OCI-LY1 (cell line): ENCODE measurements around the gene MTMR3.

Source experiments
- H2AFZ ChIP-seq: fragments of 200-600 bp; sonication (generic), shearing (Covaris generic); 2 replicates; pipeline ENCODE4 v1.6.0; 2014; ENCODE audit warnings: antibody characterized with exemption, mild to moderate bottlenecking, low read length
- H3F3A ChIP-seq: fragments of 200-600 bp; sonication (generic), shearing (Covaris generic); 2 replicates; pipeline ENCODE4 v1.6.0; 2014; ENCODE audit warnings: mild to moderate bottlenecking, antibody characterized with exemption, low read length, moderate library complexity; ENCODE audit not compliant: insufficient read depth
- H3K27ac ChIP-seq: fragments of 200-600 bp; sonication (generic); 2 replicates; pipeline ENCODE4 v1.5.1; 2014; ENCODE audit warnings: low read length, mixed run types, mild to moderate bottlenecking, low read depth; ENCODE audit not compliant: poor library complexity, severe bottlenecking
- H3K27me3 ChIP-seq: fragments of 200-600 bp; sonication (generic); 2 replicates; pipeline ENCODE4 v1.6.0; 2014; ENCODE audit warnings: antibody characterized with exemption, mild to moderate bottlenecking, low read length, moderate library complexity; ENCODE audit not compliant: insufficient read depth
- H3K36me3 ChIP-seq: fragments of 200-600 bp; sonication (generic); 2 replicates; pipeline ENCODE4 v1.6.1; 2014; ENCODE audit warnings: mild to moderate bottlenecking, antibody characterized with exemption, low read length, moderate library complexity, mixed read lengths; ENCODE audit not compliant: insufficient read depth
- H3K4me1 ChIP-seq: fragments of 200-600 bp; sonication (generic); 2 replicates; pipeline ENCODE4 v1.5.1; 2014; ENCODE audit warnings: mild to moderate bottlenecking, low read length, moderate library complexity; ENCODE audit not compliant: insufficient read depth, severe bottlenecking
- H3K4me2 ChIP-seq: fragments of 200-600 bp; sonication (generic), shearing (Covaris generic); 2 replicates; pipeline ENCODE4 v1.6.1; 2014; ENCODE audit warnings: low read length
- H3K4me3 ChIP-seq: fragments of 200-600 bp; sonication (generic); 2 replicates; pipeline ENCODE4 v1.5.1; 2014; ENCODE audit warnings: low read length, low read depth, mild to moderate bottlenecking, mixed read lengths; ENCODE audit not compliant: poor library complexity, severe bottlenecking
- H3K79me2 ChIP-seq: fragments of 200-600 bp; shearing (Covaris generic); 2 replicates; pipeline ENCODE4 v1.6.1; 2016; ENCODE audit warnings: mixed run types, low read length, mixed read lengths; ENCODE audit not compliant: insufficient read depth
- H3K9ac ChIP-seq: fragments of 200-600 bp; sonication (generic), shearing (Covaris generic); 2 replicates; pipeline ENCODE4 v1.6.1; 2014; ENCODE audit warnings: mild to moderate bottlenecking, low read length, mixed read lengths
- H3K9me2 ChIP-seq: fragments of 200-600 bp; sonication (generic), shearing (Covaris generic); 2 replicates; pipeline ENCODE4 v1.6.1; 2014; ENCODE audit warnings: low read depth, mild to moderate bottlenecking, low read length, mixed read lengths
- H3K9me3 ChIP-seq: fragments of 200-600 bp; shearing (Covaris generic); 2 replicates; pipeline ENCODE4 v1.6.1; 2014; ENCODE audit warnings: low read length, mixed read lengths
- H4K20me1 ChIP-seq: fragments of 200-600 bp; sonication (generic), shearing (Covaris generic); 2 replicates; pipeline ENCODE4 v1.6.0; 2016; ENCODE audit warnings: mild to moderate bottlenecking, low read length; ENCODE audit not compliant: insufficient read depth
- CTCF ChIP-seq: fragments of 200-600 bp; sonication (generic), shearing (Covaris generic); IDR thresholded peaks from 2 replicates; pipeline ENCODE4 v1.5.1; 2017; ENCODE audit warnings: mild to moderate bottlenecking, antibody characterized with exemption, low read length, moderate library complexity, mixed read lengths
- EZH2 ChIP-seq: fragments of 200-600 bp; sonication (generic), shearing (Covaris generic); IDR thresholded peaks from 2 replicates; pipeline ENCODE4 v1.8.0; 2017; ENCODE audit warnings: borderline replicate concordance, mixed run types, mild to moderate bottlenecking, antibody characterized with exemption, low read length, moderate library complexity, mixed read lengths

The MTMR3 gene

GRCh38 chr22:29912141-29912540 lies 29.2 kb downstream of the MTMR3 start:
- no peak overlapping the region for H2AFZ ChIP-seq
- H3K4me1 ChIP-seq: peaks cover 11% of the 10 kb centered on the region
- H3K36me3 ChIP-seq: no peaks in the 10 kb centered on the region
- no peaks in the 10 kb centered on the region for H3K9me3 ChIP-seq
- H4K20me1 ChIP-seq: no peaks in the 10 kb centered on the region
- no peak for TF ChIP-seq EZH2
- no peak for TF ChIP-seq CTCF
- no peak overlapping the region for H3K4me2 ChIP-seq
- H3K4me3 ChIP-seq: no peak overlapping the region
- H3K27ac ChIP-seq: no peak overlapping the region
- H3K9ac ChIP-seq: no peak overlapping the region
- 0 out of 2 replicates have a peak, but pooled peaks cover 9% of the 10 kb centered on the region for H3K79me2 ChIP-seq
- no peaks in the 10 kb centered on the region for H3K9me2 ChIP-seq
- H3F3A ChIP-seq: no peaks in the 10 kb centered on the region
- no peaks in the 10 kb centered on the region for H3K27me3 ChIP-seq

- no peak overlapping the region for H2AFZ ChIP-seq
- H3K9me2 ChIP-seq: no peaks in the 10 kb centered on the region
- no peaks in the 10 kb centered on the region for H3K27me3 ChIP-seq
- H4K20me1 ChIP-seq: no peaks in the 10 kb centered on the region
- no peak overlapping the region for H3K9ac ChIP-seq
- H3K4me1 ChIP-seq: peaks cover 8% of the 10 kb centered on the region
- no peak overlapping the region for H3K4me3 ChIP-seq
- no peak overlapping the region for H3K27ac ChIP-seq
- no peaks in the 10 kb centered on the region for H3K36me3 ChIP-seq
- H3K9me3 ChIP-seq: no peaks in the 10 kb centered on the region
- no peak overlapping the region for H3K4me2 ChIP-seq
- H3K79me2 ChIP-seq: 0 out of 2 replicates have a peak, but pooled peaks cover 9% of the 10 kb centered on the region
- H3F3A ChIP-seq: no peaks in the 10 kb centered on the region
- TF ChIP-seq EZH2 (no peak), CTCF (no peak)
These were observed 29.8 kb downstream of the MTMR3 start for GRCh38 chr22:29912605-29913398.

- Histone ChIP-seq H3K9me3 (no peaks in the 10 kb centered on the region), H3K79me2 (peaks cover 9% of the 10 kb centered on the region; the same call in 1 of the 2 replicates), H3F3A (no peaks in the 10 kb centered on the region), H3K27ac (no peak overlapping the region), H3K4me3 (no peak overlapping the region), H3K4me1 (peaks cover 5% of the 10 kb centered on the region), H3K36me3 (no peaks in the 10 kb centered on the region), H3K9me2 (no peaks in the 10 kb centered on the region), H2AFZ (no peak overlapping the region), H4K20me1 (peaks cover 4% of the 10 kb centered on the region; the same call in 1 of the 2 replicates), H3K9ac (no peak overlapping the region), H3K27me3 (no peaks in the 10 kb centered on the region), H3K4me2 (no peak overlapping the region)
- TF ChIP-seq CTCF (no peak), EZH2 (no peak)
These were observed 31.2 kb downstream of the MTMR3 start for GRCh38 chr22:29914165-29914564.
